NCI-H2196 (cell line): Measurements from ENCODE around the gene ABCG1.
"Not testable (repeated sequence)": the region's sequence is repeated elsewhere in the genome, so short reads cannot be mapped to it uniquely, and the experiment has no call there.

ENCODE experiments used
- DNase-seq: peaks from one replicate; lab custom pipeline; 2025; ENCODE audit not compliant: unreplicated experiment; lab: John Stamatoyannopoulos, UW

Gene ABCG1

GRCh38 chr21:42288962-42289361, 70.0 kb downstream of the ABCG1 start:
- DNase-seq: no peak

- DNase-seq: no peak
Measured at GRCh38 chr21:42289926-42290325, 71.0 kb downstream of the ABCG1 start.

GRCh38 chr21:42290505-42290904, 71.6 kb downstream of the ABCG1 start:
- DNase-seq: no peak

- DNase-seq: no peak
Measured at GRCh38 chr21:42291003-42291750, 72.2 kb downstream of the ABCG1 start.

GRCh38 chr21:42291751-42292562, 73.0 kb downstream of the ABCG1 start:
- no peak for DNase-seq

- not testable (repeated sequence) for DNase-seq
Measured at GRCh38 chr21:42292563-42293142, 73.7 kb downstream of the ABCG1 start.

GRCh38 chr21:42293649-42294272, 74.8 kb downstream of the ABCG1 start:
- DNase-seq: no peak

- no peak for DNase-seq
Measured at GRCh38 chr21:42294273-42294880, 75.4 kb downstream of the ABCG1 start.

- no peak for DNase-seq
Measured at GRCh38 chr21:42295845-42296244, 76.9 kb downstream of the ABCG1 start.

GRCh38 chr21:42296501-42296900, 77.6 kb downstream of the ABCG1 start:
- DNase-seq: no peak

- DNase-seq: no peak
Measured at GRCh38 chr21:42297377-42297776, 78.4 kb downstream of the ABCG1 start.

GRCh38 chr21:42298237-42298636, 79.3 kb downstream of the ABCG1 start:
- no peak for DNase-seq

GRCh38 chr21:42298657-42299056, 79.7 kb downstream of the ABCG1 start:
- no peak for DNase-seq

- DNase-seq: no peak
Measured at GRCh38 chr21:42299324-42300044, 80.5 kb downstream of the ABCG1 start.

GRCh38 chr21:42300045-42300583, 81.2 kb downstream of the ABCG1 start:
- DNase-seq: no peak

GRCh38 chr21:42300956-42301355, 82.0 kb downstream of the ABCG1 start:
- no peak for DNase-seq

GRCh38 chr21:42301371-42302075, 82.6 kb downstream of the ABCG1 start:
- no peak for DNase-seq

- no peak for DNase-seq
Measured at GRCh38 chr21:42302076-42302650, 83.2 kb downstream of the ABCG1 start.

- DNase-seq: no peak
Measured at GRCh38 chr21:42302794-42303193, 83.9 kb downstream of the ABCG1 start.
